ENCODE measurements around the gene CYP27C1. TPM values are rescaled to one million over a fixed set of nuclear protein-coding genes. Genes with fewer than 3 reads are reported as not detected.
A peak's percentile ranks its signal among the peaks of the same experiment; 100 is the strongest.

Gene CYP27C1
- total RNA-seq, 1 donor from 2014 or later: 5.1 TPM

DNA sequence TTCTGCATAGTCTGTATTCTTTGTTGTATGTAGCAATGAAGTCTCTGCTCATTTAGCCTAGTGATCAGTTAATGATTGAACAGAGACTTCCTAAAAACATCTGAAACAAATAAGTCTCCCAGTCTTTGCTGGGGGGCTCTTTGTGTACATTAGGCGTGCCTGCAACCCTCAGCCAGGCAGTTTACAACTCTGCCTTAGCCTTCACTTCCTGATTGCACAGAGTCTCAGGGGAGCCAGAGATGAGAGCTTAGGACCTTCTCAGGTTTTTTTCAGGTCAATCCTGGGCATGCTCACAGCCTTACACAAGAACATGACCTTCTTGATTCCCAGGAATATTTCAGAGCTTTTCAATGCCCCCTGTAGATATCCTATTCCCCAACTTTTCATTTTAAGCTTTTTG is 69.1 kb downstream of the CYP27C1 start:
- no peak overlapping the region for H3K27ac Mint-ChIP-seq
- peaks cover 11% of the 10 kb centered on the region for H3K4me1 Mint-ChIP-seq (ENCODE audit: unreplicated experiment)
- no peak overlapping the region for H3K4me3 Mint-ChIP-seq
- H3K36me3 Mint-ChIP-seq: no peaks in the 10 kb centered on the region
- DNase-seq (ENCODE audit: extremely low spot score, unreplicated experiment): no peak
- TF ChIP-seq, protein P1, sequence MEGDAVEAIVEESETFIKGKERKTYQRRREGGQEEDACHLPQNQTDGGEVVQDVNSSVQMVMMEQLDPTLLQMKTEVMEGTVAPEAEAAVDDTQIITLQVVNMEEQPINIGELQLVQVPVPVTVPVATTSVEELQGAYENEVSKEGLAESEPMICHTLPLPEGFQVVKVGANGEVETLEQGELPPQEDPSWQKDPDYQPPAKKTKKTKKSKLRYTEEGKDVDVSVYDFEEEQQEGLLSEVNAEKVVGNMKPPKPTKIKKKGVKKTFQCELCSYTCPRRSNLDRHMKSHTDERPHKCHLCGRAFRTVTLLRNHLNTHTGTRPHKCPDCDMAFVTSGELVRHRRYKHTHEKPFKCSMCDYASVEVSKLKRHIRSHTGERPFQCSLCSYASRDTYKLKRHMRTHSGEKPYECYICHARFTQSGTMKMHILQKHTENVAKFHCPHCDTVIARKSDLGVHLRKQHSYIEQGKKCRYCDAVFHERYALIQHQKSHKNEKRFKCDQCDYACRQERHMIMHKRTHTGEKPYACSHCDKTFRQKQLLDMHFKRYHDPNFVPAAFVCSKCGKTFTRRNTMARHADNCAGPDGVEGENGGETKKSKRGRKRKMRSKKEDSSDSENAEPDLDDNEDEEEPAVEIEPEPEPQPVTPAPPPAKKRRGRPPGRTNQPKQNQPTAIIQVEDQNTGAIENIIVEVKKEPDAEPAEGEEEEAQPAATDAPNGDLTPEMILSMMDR (conservative IDR thresholded peaks at IDR 0.05): no peak
- no peaks in the 10 kb centered on the region for H3K9me3 Mint-ChIP-seq
- no peaks in the 10 kb centered on the region for H3K27me3 Mint-ChIP-seq

DNA sequence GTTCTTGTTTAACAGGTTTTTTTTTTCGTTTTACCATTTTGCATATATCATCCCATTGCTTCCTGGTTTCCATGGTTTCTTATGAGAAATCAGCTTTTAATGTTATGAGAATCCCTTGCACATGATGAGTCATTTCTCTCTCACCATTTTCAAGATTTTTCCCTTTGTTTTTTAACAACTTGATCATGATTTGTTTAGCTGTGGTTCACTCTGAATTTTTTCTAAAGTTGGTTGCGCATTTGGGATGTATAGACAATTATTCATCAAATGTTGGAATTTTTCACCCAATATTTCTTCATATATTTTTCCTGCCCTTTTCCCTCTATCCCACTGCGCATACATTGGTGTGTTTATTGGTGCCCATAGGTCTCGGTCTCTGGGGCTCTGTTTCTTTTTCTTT is 70.7 kb downstream of the CYP27C1 start:
- Mint-ChIP-seq H3K36me3 (no peaks in the 10 kb centered on the region), H3K27ac (no peak overlapping the region), H3K4me1 (ENCODE audit: unreplicated experiment) (no peaks in the 10 kb centered on the region), H3K4me3 (no peak overlapping the region), H3K9me3 (no peaks in the 10 kb centered on the region), H3K27me3 (no peaks in the 10 kb centered on the region)
- no peak for DNase-seq (ENCODE audit: extremely low spot score, unreplicated experiment)
- TF ChIP-seq, protein P1 (conservative IDR thresholded peaks at IDR 0.05): no peak

DNA sequence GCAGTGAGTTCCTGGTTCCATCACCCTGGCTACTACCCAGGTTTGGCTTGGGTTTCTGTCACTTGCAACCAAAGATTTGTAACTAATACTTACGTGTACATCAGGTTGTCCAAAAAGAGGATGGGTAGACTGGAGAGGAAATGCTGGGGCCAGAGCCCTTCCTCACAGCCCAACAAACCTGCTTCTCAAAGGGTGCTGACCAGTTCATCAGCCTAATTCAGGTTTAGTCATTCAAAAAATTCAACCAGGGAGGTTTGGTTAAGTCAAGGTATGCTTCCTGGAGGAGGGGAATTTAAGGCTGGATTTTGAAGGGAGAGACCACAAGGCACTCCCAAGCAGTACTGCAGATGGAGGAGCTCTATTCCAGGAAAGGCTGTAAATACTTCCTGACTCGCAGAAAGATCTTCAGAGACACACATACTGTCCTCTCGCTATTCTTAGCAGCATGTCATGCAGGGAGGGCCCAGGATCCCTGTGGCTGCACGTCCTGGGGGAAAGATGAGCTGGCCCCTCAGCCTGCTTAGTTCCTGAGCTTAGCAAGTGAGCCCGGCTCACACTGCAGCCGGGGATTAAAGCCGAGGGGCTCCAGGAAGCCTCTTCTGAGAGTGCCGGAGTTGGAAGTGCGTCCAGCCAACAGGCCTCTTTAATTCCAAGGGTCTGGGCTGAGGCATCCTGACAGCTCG is 73.1 kb downstream of the CYP27C1 start:
- TF ChIP-seq, protein P1 (conservative IDR thresholded peaks at IDR 0.05): no peak
- no peak for DNase-seq (ENCODE audit: extremely low spot score, unreplicated experiment)
- H3K36me3 Mint-ChIP-seq: no peaks in the 10 kb centered on the region
- H3K27ac Mint-ChIP-seq: no peak overlapping the region
- H3K27me3 Mint-ChIP-seq: no peaks in the 10 kb centered on the region
- no peaks in the 10 kb centered on the region for H3K4me1 Mint-ChIP-seq (ENCODE audit: unreplicated experiment)
- no peak overlapping the region for H3K4me3 Mint-ChIP-seq
- H3K9me3 Mint-ChIP-seq: no peaks in the 10 kb centered on the region

DNA sequence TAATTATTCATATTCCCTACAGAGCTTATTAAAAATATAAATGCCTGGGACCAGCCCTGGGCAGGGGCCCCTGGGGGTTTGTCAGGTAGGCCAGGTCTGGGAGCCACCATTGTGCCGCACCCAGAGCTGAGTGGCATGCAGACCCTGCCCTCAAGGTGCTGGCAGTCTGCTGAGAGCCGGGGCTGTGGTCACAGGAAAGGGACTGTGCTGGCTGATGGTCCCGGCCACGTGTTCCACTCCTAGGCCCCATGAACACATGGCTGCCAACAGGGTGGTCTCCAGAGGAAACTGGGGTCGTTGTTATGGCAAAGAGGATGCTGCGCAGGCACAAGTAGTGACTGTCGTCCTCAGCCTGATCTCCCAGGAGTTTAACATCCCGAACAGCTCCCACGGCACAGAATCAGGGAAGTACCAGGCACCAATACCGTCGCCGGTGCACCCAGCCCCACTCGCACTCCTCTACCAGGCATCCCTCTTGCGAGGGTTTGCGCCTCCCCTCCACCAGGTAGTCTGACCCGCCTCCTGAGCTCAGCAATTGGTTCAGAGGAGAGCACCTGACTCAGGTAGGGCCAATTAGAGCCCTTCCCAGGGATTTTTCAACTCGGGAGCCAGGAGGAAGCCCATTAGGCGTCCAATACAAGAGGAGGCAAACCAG is 73.9 kb downstream of the CYP27C1 start:
- H3K4me3 Mint-ChIP-seq: no peak overlapping the region
- DNase-seq (ENCODE audit: extremely low spot score, unreplicated experiment): peak; percentile 57
- no peaks in the 10 kb centered on the region for H3K4me1 Mint-ChIP-seq (ENCODE audit: unreplicated experiment)
- TF ChIP-seq, protein P1 (conservative IDR thresholded peaks at IDR 0.05): no peak
- no peaks in the 10 kb centered on the region for H3K9me3 Mint-ChIP-seq
- no peaks in the 10 kb centered on the region for H3K27me3 Mint-ChIP-seq
- H3K27ac Mint-ChIP-seq: no peak overlapping the region
- H3K36me3 Mint-ChIP-seq: no peaks in the 10 kb centered on the region

DNA sequence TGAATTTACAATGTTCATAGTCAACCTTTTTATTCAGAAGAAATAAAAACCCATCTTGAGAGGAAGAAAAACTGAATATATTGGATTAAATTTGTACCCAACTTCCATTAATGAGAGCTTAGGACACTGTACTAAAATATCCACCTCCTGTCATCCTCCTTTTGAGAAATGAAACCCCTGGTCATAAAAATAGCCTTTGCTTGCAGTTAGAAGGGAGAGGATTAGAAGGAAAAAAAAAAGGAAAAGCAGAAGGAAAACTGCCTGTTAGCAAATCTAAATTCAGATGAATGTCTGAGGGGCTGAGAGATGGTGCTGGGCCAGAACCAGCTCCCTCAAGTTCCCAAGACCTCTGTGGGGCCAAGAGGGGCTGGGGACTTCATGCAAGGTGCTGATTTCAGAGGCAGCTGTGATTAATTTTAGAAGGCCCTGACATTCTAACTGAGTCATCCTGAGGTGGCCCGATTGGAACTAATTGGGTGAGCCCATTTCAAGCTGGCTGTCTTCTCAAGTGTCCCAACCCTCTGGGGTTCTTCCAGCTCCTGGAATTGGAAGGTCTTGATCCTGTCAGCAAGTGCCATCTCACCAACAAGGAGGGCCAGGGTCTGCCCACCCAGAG is 74.7 kb downstream of the CYP27C1 start:
- Mint-ChIP-seq H3K36me3 (no peaks in the 10 kb centered on the region), H3K27ac (no peak overlapping the region), H3K4me3 (no peak overlapping the region), H3K9me3 (no peaks in the 10 kb centered on the region), H3K27me3 (peaks cover 4% of the 10 kb centered on the region), H3K4me1 (ENCODE audit: unreplicated experiment) (no peaks in the 10 kb centered on the region)
- DNase-seq (ENCODE audit: extremely low spot score, unreplicated experiment): peak; percentile 37
- TF ChIP-seq, protein P1 (conservative IDR thresholded peaks at IDR 0.05): no peak
